GM19463 (cell line): ENCODE results near the gene FOXRED2.
"Not testable (repeated sequence)": the region's sequence is repeated elsewhere in the genome, so short reads cannot be mapped to it uniquely, and the experiment has no call there.

Experiments
- ATAC-seq: cut with Tn5 transposase; IDR thresholded peaks from one replicate; pipeline ENCODE4 v1.9.1; 2021; ENCODE audit warnings: mild to moderate bottlenecking, moderate library complexity; ENCODE audit not compliant: unreplicated experiment

The FOXRED2 gene

GRCh38 chr22:36470162-36470993, 36.5 kb downstream of the FOXRED2 start:
- ATAC-seq, result no peak

- ATAC-seq, result no peak
Measured at GRCh38 chr22:36469094-36469710, 37.6 kb downstream of the FOXRED2 start.

- ATAC-seq, result no peak
Measured at GRCh38 chr22:36467946-36468345, 38.9 kb downstream of the FOXRED2 start.

GRCh38 chr22:36467042-36467810, 39.6 kb downstream of the FOXRED2 start:
- ATAC-seq, result no peak

- ATAC-seq, result no peak
Measured at GRCh38 chr22:36466258-36466657, 40.6 kb downstream of the FOXRED2 start.

GRCh38 chr22:36465232-36466021, 41.4 kb downstream of the FOXRED2 start:
- no peak for ATAC-seq

GRCh38 chr22:36464715-36465231, 42.1 kb downstream of the FOXRED2 start:
- ATAC-seq, result no peak

- ATAC-seq, result no peak
Measured at GRCh38 chr22:36463783-36464184, 43.1 kb downstream of the FOXRED2 start.

- ATAC-seq, result no peak
Measured at GRCh38 chr22:36461665-36462649, 44.9 kb downstream of the FOXRED2 start.

- ATAC-seq, result no peak
Measured at GRCh38 chr22:36460202-36460601, 46.6 kb downstream of the FOXRED2 start.

- ATAC-seq, result no peak
Measured at GRCh38 chr22:36457688-36458450, 49.0 kb downstream of the FOXRED2 start.

- ATAC-seq, result no peak
Measured at GRCh38 chr22:36456464-36456845, 50.4 kb downstream of the FOXRED2 start.

- no peak for ATAC-seq
Measured at GRCh38 chr22:36455571-36456463, 51.0 kb downstream of the FOXRED2 start.

GRCh38 chr22:36454916-36455570, 51.8 kb downstream of the FOXRED2 start:
- ATAC-seq, result peak; percentile 60

GRCh38 chr22:36453855-36454378, 52.9 kb downstream of the FOXRED2 start:
- no peak for ATAC-seq

- not testable (repeated sequence) for ATAC-seq
Measured at GRCh38 chr22:36452978-36453607, 53.7 kb downstream of the FOXRED2 start.
